HG03095 (cell line): Measurements from ENCODE around the gene KISS1R.
"Not testable (repeated sequence)": the region's sequence is repeated elsewhere in the genome, so short reads cannot be mapped to it uniquely, and the experiment has no call there.

Experiments used
- ATAC-seq: cut with Tn5 transposase; IDR thresholded peaks from one replicate; pipeline ENCODE4 v1.9.1; 2021; ENCODE audit warnings: moderate library complexity; ENCODE audit not compliant: unreplicated experiment

KISS1R gene

DNA sequence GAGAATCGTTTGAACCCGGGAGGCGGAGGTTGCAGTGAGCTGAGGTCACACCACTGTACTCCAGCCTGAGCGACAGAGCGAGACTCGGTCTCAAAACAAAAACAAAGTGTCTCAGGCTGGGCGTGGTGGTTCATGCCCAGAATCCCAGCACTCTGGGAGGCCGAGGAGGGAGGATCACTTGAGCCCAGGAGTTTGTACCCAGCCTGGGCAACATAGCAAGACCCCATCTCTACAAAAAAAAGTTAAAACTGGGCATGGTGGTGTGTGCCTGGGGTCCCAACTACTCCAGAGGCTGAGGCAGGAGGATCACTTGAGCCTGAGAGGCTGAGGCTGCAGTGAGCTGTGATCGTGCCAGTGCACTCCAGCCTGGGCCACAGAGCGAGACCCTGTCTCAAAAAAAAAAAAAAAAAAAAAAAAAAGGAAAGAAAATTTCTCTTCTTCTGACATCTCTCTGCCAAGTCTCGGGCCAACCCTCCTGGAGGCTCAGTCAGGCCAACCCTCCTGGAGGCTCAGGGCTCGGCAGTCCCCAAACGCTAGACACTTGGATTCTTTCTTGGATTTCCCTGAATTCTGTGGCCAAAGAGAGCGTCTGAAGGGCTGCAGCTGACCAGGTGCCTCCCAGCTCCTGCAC lies 35.0 kb downstream of the KISS1R start:
- ATAC-seq = no peak

DNA sequence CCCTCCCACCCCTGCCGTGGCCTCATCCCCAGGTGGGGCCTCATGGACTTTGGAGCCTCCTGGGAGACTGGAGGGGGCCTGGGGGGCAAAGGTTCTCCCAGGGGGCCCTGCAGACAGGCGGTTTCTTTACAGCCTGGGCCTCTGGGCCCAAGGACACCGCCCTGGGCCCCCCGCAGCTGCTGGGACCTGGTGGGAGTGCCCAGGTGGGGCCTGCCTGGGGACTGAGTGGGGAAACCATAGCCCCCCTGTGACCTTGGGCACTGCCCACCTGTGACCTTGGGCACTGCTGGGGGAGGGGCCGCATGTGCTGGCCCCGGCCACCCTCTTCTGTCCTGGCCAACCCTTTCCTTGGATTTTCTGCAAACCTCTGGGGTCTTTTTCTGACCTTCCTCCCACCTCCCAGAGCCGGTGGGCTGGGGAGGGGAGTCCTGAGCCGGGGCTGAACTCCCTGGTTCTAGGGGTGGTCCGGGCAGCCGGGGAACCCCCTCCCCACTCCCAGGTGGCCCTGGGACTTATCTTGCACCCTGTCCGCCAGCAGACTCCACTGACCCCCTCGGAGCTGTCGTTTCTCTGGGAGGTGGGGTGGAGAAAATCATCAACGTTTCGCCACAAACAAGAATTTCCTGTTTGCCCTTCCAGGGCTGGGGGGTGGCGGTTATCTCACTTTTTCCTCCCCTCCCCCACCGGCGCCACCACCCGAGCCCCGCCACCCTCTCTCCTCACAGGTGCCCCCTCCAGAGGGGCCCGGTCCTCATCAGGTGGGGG lies 35.7 kb downstream of the KISS1R start:
- no peak for ATAC-seq

DNA sequence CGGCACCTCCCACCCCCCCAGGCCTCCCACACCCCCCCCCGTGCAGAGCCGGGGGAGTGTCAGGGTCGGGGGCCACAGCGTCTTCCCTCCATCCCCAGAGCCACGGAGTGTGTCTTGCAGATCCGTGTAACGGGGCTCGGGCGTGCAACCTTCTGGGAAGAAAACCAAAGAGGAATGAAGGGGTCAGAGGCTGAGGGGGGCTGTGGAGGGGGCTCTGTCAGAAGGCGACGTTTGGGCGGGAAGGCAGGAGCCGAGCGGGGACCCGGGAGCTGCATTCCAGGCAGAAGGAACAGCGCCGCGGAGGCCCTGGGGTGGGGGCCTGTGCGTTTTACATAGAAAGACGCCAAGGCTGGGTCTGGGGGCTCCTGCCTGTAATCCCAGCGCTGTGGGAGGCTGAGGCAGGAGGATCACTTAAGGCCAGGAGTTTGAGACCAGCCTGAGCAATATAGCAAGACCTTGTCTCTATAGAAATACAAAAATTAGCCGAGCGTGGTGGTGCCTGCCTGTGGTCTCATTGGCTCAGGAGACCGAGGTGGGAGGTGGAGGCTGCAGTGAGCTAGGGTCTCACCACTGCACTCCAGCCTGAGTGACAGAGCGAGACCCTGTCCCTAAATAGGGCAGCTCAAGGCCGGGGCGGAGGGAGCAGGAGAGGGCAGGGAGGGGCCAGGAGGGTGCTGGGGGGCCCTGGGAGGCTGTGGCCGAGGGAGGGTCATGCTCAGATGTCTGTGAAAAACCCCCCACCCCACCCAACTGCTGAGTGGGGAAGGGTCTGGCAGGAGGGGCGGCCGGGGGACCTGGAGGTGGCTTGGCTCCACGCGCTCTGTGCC lies 36.5 kb downstream of the KISS1R start:
- no peak for ATAC-seq

DNA sequence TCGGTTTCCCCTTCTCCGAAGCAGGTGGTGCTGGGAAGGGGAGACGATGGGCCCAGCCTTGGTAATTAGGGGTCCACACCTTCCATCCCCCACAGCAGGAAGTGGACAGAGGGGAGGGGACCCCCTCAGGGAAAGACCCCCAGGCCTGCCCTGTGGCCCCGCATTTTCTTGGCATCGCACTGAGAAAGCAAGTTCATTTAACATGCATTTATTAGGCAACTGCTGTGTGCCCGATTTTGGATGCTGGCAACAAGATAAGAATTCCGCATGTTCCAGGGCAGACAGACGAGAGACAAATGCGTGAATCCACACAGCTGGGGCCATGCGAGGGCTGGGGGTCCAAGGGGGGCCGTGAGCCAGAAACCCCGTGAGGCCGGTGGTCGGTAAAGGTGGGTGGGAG lies 37.1 kb downstream of the KISS1R start:
- no peak for ATAC-seq

DNA sequence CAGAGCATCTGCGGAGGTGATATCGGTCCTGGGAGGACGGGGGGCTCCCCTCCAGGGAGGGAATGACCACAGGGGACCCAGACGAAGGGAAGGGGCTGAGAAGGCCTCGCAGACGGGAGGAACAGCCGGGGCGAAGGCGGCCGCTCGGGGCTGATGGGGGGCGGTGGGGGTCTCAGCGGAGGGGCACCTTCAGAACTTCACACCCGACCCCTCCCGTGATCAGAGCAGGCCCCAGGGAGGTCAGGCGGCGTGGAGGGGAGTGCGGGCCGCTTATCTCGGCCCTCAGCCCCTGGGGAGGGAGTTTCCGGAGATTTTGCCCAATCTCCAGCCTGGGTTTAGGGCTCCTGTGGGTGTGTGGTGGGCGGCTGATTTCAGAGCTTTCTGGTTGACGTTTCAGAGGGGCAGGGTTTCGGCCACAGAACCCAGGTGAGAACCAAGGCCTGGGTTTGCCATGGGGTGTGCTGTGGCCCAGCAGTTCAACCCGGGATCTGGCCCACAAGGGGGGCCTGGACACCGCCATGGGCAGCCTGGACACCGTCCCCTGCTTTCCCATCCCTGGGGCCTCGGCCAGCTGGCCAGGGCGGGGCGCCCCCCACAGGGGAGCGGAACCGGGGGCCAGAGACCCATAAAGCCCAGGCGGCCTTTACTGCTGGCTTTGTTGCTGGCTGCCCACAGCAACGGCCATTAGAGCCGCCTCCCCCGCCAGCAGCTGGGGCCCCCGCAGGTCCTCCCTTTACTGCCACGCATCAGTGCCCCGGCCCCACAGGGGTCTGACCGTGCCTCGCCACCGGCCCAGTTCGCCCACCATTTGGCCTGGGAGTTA lies 37.8 kb downstream of the KISS1R start:
- no peak for ATAC-seq

DNA sequence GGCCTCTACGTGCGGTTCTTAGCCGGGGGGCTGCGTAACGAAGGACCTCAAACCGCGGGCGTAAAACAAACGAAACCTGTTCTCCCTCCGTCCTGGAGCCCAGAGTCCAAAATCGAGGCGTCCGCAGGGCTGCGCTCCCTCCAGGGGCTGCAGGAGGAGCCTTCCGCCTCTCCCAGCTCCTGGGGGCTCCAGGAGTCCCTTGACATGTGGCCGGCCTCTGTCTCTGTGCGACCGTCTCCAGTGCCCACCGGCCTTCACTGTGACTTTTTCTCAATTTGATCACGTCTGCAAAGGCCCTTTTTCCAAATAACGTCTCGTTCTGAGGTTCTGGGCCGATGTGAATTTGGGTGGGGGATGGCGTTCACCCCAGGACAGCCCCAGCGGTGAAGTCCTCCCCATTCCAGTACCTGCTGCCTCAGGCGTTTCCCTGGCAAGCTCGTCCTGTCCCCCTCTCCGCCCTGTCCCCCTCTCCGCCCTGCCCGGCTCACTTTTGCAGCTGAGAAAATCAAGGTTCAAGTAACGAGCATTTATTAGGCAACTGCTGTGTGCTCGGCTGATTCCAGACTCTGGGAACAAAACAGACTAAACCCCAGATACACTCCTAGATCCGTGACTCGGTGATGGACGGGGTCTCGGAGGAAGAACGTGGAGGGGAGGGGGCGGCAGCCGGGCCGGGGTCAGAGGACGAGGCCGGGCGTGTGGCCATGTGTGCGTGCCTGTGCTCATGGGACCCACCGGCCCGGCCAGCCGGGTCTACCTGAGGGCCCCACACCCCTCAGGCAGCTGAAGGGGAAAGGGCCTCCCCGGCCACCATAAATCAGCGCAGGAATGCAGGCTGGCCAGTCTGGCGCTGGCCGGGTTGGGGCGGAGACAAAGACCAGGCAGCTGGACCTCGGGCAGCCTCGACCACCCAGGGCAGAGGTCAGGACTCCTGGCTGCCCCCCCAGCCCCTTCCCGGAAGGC lies 39.0 kb downstream of the KISS1R start:
- no peak for ATAC-seq

DNA sequence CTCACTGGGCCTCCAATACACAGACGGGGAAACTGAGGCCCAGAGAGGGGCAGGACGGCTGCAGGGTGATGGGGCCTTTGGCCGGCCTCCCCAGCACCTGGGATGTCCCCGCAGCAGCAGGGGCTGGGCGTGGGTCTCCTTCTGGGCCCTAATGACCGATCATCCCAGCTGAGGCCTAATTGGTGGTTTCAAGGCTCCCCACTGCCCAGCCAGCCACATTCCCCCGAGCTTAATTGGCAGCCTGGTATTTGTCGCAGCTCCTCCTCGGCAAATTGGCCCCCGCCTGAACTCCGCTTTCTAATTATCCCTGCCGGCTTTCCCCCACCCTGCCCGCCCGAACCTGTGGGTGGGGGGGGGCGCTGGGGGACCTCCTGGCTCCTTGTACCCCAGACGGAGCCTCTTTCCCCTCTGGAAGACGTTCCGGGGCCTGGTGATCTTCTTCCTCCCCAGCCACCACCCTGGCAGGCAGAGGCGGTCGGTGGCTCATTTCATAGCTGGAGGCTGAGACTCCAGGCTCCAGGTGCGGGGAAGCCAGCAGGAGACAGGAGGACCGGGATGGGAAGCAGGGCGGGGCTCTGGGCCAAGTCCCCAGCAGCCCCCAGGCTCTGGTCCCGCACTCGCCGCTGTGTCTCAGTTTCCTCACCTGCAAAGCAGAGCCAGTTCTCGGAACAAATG lies 39.8 kb downstream of the KISS1R start:
- no peak for ATAC-seq

DNA sequence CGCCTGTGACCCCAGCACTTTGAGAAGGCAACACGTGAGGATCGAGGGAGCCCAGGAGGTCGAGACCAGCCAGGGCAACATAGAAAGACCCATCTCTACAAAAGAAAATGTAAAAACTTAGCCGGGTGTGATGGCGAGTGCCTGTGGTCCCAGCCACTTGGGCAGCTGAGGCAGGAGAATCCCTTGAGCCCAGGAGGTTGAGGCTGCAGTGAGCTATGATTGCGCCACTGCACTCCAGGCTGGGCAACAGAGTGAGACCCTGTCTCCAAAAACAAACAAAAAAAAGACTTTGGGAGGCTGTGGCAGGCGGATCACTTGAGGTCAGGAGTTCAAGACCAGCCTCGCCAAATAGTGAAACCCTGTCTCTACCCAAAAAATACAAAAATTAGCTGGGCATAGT lies 40.4 kb downstream of the KISS1R start:
- not testable (repeated sequence) for ATAC-seq

DNA sequence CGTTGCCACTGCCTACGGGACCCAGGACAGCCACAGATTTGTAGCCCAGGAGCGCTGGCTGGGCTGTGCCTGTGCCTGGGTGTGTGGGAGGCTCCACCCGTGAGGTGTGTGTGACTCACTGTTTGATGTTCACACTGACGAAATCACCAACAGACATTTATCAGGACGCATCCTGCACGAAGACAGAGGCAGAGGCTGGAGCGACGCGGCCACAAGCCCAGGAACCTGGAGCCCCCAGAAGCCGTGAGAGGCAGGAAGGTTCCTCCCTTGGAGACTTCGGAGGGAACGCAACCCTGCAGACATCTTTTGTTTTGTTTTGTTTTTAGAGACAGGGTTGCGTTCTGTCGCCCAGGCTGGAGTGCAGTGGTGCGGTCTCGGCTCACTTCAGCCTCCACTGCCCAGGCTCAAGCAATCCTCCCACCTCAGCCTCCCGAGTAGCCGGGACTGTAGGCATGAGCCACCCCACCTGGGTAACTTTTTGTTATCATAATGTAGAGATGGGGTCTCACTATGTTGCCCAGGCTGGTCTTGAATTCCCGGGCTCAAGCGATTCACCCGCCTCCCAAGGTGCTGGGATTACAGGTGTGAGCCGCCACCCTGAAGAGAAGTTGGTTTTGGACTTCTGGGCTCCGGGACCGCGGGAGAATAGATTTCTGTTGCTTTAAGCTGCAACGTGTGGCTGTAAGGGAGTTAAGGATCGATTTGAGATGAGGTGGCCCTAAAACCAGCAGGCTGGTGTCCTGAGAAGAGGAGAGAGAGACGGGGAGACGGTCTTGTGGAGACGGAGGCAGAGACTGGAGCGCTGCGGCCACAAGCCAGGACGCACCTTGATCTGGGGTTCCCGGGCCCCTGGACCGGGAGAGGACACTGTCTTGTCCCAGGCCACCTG lies 42.1 kb downstream of the KISS1R start:
- ATAC-seq = no peak

DNA sequence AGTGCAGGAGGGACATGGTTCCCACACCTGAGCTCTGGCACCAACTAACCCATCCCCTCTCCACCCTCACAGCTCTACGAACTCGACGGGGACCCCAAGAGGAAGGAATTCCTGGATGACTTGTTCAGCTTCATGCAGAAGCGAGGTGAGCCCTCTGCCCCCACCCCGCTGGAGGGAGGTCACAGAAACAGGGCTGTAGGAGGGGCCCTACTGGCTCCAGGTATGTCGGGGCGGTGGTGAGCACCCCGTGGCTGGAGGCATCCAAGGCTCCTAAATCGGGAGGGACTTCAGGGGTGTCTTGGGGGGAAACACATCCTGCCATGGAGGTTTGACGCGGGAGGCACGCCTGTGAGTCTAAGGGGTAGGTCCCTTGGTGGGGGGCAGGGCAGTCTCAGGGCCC lies 42.9 kb downstream of the KISS1R start:
- ATAC-seq = no peak

DNA sequence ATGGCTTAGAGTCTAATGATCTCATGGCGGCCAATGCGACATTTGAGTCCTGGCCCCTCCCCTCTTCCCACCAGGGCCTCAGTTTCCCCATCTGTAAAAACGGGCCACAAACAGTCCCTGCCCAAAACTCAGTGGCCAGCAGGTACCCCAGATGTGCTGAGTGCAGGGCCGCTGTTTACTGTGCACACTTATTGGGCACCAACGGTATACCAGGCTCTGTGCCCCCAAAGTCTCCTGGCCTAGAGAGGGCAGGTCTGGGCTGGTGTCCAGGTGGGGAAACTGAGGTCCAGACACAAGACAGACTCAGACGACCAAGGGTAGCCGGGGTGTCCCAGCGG lies 43.4 kb downstream of the KISS1R start:
- no peak for ATAC-seq

DNA sequence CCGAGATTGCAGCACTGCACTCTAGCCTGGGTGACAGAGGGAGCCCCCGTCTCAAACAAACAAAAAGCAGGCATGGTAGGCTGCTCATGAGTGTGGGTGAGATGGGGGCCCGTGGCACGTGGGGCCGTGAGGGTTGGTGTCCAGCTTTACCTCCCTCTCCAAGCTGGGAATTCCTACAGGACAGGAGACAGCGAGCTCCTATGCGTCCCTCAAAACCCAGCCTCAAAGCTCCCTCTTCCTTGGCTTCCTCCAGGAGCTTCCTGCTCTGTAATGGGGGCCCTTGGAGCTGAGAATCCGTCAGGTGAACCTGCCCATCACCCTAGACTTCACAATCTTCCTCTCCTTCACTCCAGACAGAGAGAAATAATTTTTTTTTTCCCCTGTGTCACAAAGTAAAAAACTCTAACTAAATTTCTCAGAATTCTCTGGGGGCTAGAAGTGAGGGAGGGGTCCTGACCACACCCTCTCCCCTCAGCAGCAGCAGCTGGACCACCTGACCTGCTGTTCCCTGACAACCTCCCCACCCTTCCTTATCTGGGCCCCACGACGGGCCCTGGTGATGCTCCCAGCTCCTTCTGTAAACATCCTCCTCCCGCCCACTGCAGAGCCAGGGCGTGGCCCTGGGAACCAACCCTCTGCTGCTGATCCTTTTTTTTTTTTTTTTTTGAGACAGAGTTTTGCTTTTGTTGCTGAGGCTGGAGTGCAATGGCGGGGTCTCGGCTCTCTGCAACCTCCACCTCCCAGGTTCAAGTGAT lies 44.9 kb downstream of the KISS1R start:
- ATAC-seq = no peak

DNA sequence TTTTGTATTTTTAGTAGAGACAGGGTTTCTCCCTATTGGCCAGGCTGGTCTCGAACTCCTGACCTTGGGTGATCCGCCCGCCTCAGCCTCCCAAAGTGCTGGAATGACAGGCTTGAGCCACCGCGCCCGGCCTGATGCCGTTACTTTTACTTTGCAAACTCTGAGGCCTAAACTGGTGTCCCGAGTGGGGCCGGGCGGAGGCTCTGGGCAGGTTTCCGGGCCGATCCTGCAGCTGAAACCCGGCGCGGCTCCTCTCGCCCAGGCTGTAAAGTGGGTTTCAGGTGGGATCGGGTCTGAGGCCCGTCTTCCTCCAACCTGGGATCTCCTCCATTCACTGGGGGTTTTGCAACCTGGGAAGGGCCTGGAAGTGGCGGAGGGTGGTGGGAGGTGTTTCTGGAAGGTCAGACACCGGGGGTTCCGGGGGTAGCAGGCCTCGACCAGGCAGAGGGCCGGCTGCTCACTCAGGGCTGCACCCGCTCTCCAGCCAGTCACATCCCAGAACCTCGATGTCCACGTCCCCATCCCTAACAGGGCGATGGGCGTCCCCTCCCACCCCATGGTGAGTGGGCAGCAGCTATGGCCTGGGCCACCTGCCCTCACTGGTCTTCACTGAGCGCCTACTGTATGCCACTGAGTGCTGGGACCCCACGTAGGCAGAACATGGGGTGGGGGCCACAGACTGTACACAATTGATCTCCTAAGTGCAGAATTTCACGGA lies 45.7 kb downstream of the KISS1R start:
- ATAC-seq = no peak

DNA sequence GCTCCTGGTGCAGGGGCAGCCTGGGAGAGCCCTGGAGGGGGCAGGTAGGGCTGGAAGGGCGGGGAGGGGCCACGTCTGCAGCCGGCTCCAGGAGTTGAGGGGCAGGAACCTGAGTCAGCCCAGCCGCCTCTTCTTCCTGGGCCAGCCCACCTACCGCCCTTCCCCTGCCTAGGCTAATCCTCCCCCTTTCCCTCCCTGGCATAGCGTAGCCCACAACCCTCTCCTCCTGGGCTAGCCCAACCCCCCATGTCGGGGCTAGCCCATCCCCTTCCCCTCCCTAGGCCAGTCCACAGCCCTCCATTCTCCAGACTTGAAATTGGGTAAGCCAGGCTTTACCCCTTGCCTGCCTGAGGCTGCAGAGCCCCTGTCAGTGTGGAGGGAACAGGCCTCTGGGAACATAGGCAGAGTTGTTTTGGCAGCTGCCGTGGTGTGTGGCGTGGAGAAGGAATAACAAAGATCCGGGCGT lies 46.4 kb downstream of the KISS1R start:
- ATAC-seq = no peak

DNA sequence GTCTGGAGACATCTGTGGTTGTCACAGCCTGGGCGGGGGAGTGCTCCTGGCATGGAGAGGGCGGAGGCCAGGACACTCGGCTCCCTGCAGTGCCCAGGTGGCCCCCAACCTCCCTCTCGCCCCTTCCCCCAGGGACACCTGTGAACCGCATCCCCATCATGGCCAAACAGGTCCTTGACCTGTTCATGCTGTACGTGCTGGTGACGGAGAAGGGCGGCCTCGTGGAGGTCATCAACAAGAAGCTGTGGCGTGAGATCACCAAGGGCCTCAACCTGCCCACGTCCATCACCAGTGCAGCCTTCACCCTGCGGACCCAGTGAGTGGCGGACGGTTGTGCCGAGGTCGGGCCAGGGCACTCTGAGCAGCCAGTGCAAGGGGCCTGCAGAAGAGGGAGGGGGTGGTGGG lies 47.0 kb downstream of the KISS1R start:
- ATAC-seq = no peak

DNA sequence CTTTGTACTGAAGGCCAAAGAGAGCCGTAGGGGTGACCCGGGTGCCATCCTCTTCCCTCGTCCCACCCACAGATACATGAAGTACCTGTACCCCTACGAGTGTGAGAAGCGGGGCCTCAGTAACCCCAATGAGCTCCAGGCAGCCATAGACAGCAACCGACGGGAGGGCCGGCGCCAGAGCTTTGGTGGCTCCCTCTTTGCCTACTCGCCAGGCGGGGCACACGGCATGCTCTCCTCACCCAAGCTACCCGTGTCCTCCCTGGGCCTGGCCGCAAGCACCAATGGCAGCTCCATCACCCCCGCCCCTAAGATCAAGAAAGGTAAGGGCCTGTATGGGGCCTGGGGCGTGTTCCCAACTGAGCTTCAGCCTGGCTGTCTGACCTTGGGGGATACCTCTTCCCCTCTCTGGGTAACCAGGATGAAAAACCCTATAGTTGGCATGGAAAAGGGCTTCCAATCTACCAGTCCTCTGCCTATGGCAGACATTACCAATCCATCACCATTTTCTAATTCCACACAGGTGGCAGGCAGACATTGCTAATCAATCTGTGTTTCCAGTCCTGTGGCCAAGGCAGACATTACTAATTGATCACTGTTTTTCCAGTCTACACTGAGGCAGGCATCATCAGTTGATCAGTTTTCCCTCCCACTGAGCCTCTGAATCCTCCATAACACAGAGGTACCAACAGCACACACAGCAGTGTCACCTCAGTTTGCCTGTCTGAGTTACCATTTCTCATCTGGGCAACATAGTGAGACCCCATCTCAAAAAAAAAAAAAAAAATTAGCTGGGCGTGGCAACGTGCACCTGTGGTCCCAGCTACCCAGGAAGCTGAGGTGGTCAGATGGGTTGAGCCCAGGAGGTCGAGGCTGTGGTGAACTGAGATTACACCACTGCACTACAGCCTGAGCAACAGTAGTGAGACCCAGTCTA lies 47.9 kb downstream of the KISS1R start:
- no peak for ATAC-seq
